ENCODE data around the gene GNB3. TPM values are rescaled to one million over a fixed set of nuclear protein-coding genes. Genes with fewer than 3 reads are reported as not detected.
"Not testable (repeated sequence)": the region's sequence is repeated elsewhere in the genome, so short reads cannot be mapped to it uniquely, and the experiment has no call there.

The GNB3 gene
- total RNA-seq, 1 donor, result 1.7 TPM

GRCh38 chr12:6863586-6864321 is 23.0 kb downstream of the GNB3 start:
- TF ChIP-seq, protein P1, sequence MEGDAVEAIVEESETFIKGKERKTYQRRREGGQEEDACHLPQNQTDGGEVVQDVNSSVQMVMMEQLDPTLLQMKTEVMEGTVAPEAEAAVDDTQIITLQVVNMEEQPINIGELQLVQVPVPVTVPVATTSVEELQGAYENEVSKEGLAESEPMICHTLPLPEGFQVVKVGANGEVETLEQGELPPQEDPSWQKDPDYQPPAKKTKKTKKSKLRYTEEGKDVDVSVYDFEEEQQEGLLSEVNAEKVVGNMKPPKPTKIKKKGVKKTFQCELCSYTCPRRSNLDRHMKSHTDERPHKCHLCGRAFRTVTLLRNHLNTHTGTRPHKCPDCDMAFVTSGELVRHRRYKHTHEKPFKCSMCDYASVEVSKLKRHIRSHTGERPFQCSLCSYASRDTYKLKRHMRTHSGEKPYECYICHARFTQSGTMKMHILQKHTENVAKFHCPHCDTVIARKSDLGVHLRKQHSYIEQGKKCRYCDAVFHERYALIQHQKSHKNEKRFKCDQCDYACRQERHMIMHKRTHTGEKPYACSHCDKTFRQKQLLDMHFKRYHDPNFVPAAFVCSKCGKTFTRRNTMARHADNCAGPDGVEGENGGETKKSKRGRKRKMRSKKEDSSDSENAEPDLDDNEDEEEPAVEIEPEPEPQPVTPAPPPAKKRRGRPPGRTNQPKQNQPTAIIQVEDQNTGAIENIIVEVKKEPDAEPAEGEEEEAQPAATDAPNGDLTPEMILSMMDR (IDR thresholded peaks at IDR 0.05; ENCODE audit: insufficient read depth, low read depth, low read length), result no peak
- H3K4me3 ChIP-seq (ENCODE audit: low read depth, low read length), result no peak overlapping the region
- DNase-seq (ENCODE audit: low read depth), result no peak

DNA sequence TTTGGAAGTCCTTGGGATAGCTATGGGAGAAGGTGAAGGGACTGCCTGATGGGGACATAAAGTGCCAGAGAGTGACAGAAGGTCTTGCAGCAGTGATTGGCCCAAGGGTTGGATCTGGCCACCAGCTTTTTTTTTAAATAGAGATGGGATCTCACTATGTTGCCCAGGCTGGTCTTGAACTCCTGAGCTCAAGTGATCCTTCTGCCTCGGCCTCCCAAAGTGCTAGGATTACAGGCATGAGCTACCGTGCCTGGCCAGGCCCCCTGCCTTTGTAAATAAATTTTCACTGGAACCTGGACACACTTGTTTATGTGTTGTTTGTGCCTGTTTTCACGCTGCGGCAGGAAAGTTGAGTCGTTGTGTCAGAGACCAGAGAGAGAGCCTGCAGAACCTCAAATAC is 24.6 kb downstream of the GNB3 start:
- DNase-seq (ENCODE audit: low read depth); H3K4me3 ChIP-seq (ENCODE audit: low read depth, low read length): not testable (repeated sequence)

GRCh38 chr12:6866163-6866919 is 25.6 kb downstream of the GNB3 start:
- peak overlapping the region; percentile 88 for H3K4me3 ChIP-seq (ENCODE audit: low read depth, low read length)
- DNase-seq (ENCODE audit: low read depth), result no peak
- TF ChIP-seq, protein P1 (IDR thresholded peaks at IDR 0.05; ENCODE audit: insufficient read depth, low read depth, low read length), result no peak

- TF ChIP-seq, protein P1 (IDR thresholded peaks at IDR 0.05; ENCODE audit: insufficient read depth, low read depth, low read length), result no peak
- DNase-seq (ENCODE audit: low read depth), result no peak
- peak overlapping the region; percentile 88 for H3K4me3 ChIP-seq (ENCODE audit: low read depth, low read length)
Observed at GRCh38 chr12:6866920-6867412, 26.2 kb downstream of the GNB3 start.

DNA sequence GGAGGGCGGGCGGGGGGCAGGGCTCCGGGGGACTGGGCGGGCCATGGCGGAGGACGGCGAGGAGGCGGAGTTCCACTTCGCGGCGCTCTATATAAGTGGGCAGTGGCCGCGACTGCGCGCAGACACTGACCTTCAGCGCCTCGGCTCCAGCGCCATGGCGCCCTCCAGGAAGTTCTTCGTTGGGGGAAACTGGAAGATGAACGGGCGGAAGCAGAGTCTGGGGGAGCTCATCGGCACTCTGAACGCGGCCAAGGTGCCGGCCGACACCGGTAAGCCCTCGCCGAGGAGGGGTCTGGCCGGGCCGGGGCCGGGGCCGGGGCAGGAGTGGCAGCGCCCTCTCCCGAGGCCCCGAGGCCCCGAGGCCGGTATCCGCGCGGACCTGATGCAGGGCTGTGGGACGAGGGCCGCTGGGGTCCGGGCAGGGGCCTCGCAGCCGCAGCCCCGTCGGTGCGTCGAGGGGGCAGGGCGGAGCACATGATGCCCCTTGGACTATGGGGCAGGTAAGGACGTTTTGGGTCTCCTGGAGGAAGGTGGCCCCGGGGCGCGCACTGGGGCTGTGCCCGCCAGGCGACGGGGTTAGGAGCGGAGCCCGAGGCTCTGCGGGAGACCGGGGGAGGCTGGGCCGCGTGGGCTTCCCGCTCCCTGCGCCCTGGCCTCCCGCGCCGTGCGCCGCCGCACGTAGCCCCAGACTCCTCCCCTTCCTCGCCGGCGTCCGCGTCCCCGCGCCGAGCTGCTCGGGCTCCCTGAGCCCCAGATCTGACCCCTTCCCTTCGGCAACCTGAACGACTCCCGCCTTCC is 26.9 kb downstream of the GNB3 start, which contains the start of gene TPI1:
Gene TPI1, plus strand, starts transcription at position 119 of the 798 bp plus-strand sequence. Its CDS starts 36 bp downstream, at position 155.
- peak within 1 kb of the TSS; percentile 88 for H3K4me3 ChIP-seq (ENCODE audit: low read depth, low read length)
- peak; percentile 81 for DNase-seq (ENCODE audit: low read depth)
- TF ChIP-seq, protein P1 (IDR thresholded peaks at IDR 0.05; ENCODE audit: insufficient read depth, low read depth, low read length), result no peak

GRCh38 chr12:6868211-6869048 is 27.7 kb downstream of the GNB3 start:
- TF ChIP-seq, protein P1 (IDR thresholded peaks at IDR 0.05; ENCODE audit: insufficient read depth, low read depth, low read length), result peak; percentile 28
- peak overlapping the region; percentile 88 for H3K4me3 ChIP-seq (ENCODE audit: low read depth, low read length)
- no peak for DNase-seq (ENCODE audit: low read depth)
